Hypothalamus (tissue), 51 donors: Measurements from ENCODE around the gene MAP3K7CL.

ENCODE experiments used
- DNase-seq, 51 donors: peaks; one replicate each; lab custom pipeline; 2025; lab: John Stamatoyannopoulos, UW

MAP3K7CL gene

DNA sequence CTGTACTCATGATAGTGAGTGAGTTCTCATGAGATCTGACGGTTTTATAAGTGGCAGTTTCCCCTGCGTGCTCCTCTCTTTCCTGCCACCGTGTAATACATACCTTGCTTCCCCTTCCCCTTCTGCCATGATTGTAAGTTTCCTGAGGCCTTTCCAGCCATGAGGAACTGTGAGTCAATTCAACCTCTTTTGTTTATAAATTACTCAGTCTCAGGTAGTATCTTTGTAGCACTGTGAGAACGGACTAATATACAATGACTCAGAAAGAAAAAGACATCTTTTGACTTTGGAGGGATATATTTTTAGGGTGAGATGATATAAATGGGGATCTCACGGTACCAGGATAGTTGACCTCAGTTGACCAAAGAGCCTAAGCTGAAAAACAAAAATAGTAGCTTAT is 93.6 kb downstream of the MAP3K7CL start:
- no peak for DNase-seq
